ENCODE measurements around the gene RASSF4.

The RASSF4 gene

GRCh38 chr10:44938956-44939355 lies 20.6 kb upstream of the RASSF4 start:
- no peak overlapping the region for H3K4me3 ChIP-seq (ENCODE audit: low read depth, low read length)
- TF ChIP-seq CTCF (IDR thresholded peaks at IDR 0.05; ENCODE audit: borderline replicate concordance, insufficient read depth, low read depth, low read length) = no peak

GRCh38 chr10:44939691-44940401 lies 19.8 kb upstream of the RASSF4 start:
- no peak for TF ChIP-seq CTCF (IDR thresholded peaks at IDR 0.05; ENCODE audit: borderline replicate concordance, insufficient read depth, low read depth, low read length)
- H3K4me3 ChIP-seq (ENCODE audit: low read depth, low read length) = no peak overlapping the region

- no peak for TF ChIP-seq CTCF (IDR thresholded peaks at IDR 0.05; ENCODE audit: borderline replicate concordance, insufficient read depth, low read depth, low read length)
- no peak overlapping the region for H3K4me3 ChIP-seq (ENCODE audit: low read depth, low read length)
Observed at GRCh38 chr10:44944354-44944753, 15.2 kb upstream of the RASSF4 start.

GRCh38 chr10:44946205-44946604 lies 13.4 kb upstream of the RASSF4 start:
- no peak overlapping the region for H3K4me3 ChIP-seq (ENCODE audit: low read depth, low read length)
- no peak for TF ChIP-seq CTCF (IDR thresholded peaks at IDR 0.05; ENCODE audit: borderline replicate concordance, insufficient read depth, low read depth, low read length)

GRCh38 chr10:44947371-44948152 lies 12.0 kb upstream of the RASSF4 start:
- TF ChIP-seq CTCF (IDR thresholded peaks at IDR 0.05; ENCODE audit: borderline replicate concordance, insufficient read depth, low read depth, low read length) = no peak
- no peak overlapping the region for H3K4me3 ChIP-seq (ENCODE audit: low read depth, low read length)

GRCh38 chr10:44948642-44949041 lies 11.0 kb upstream of the RASSF4 start:
- TF ChIP-seq CTCF (IDR thresholded peaks at IDR 0.05; ENCODE audit: borderline replicate concordance, insufficient read depth, low read depth, low read length) = no peak
- H3K4me3 ChIP-seq (ENCODE audit: low read depth, low read length) = no peak overlapping the region
